ENCODE data around the gene TMCO4.
A peak's percentile ranks its signal among the peaks of the same experiment; 100 is the strongest.
"Not testable (repeated sequence)": the region's sequence is repeated elsewhere in the genome, so short reads cannot be mapped to it uniquely, and the experiment has no call there.

The TMCO4 gene

GRCh38 chr1:19799230-19800075 is at the start of gene TMCO4:
Gene TMCO4, minus strand, starts transcription at chr1:19799916. Its CDS starts 19,158 bp downstream, at chr1:19780758.
- peak; percentile 91 for DNase-seq

GRCh38 chr1:19849307-19849706 is 49.6 kb upstream of the TMCO4 start:
- not testable (repeated sequence) for DNase-seq

GRCh38 chr1:19847334-19847733 is 47.6 kb upstream of the TMCO4 start:
- not testable (repeated sequence) for DNase-seq

- no peak for DNase-seq
Measured at GRCh38 chr1:19846338-19846737, 46.6 kb upstream of the TMCO4 start.

- no peak for DNase-seq
Measured at GRCh38 chr1:19845555-19845954, 45.8 kb upstream of the TMCO4 start.

GRCh38 chr1:19844731-19845495 is 45.2 kb upstream of the TMCO4 start:
- no peak for DNase-seq

- DNase-seq = no peak
Measured at GRCh38 chr1:19840228-19840627, 40.5 kb upstream of the TMCO4 start.

GRCh38 chr1:19837866-19838265 is 38.1 kb upstream of the TMCO4 start:
- DNase-seq = no peak

- DNase-seq = no peak
Measured at GRCh38 chr1:19835578-19835977, 35.9 kb upstream of the TMCO4 start.

- DNase-seq = no peak
Measured at GRCh38 chr1:19831441-19831840, 31.7 kb upstream of the TMCO4 start.

- DNase-seq = no peak
Measured at GRCh38 chr1:19828546-19828945, 28.8 kb upstream of the TMCO4 start.

GRCh38 chr1:19825298-19825697 is 25.6 kb upstream of the TMCO4 start:
- DNase-seq = peak; percentile 66

- no peak for DNase-seq
Measured at GRCh38 chr1:19824541-19824940, 24.8 kb upstream of the TMCO4 start.

GRCh38 chr1:19824036-19824435 is 24.3 kb upstream of the TMCO4 start:
- no peak for DNase-seq

- no peak for DNase-seq
Measured at GRCh38 chr1:19819701-19820100, 20.0 kb upstream of the TMCO4 start.

- no peak for DNase-seq
Measured at GRCh38 chr1:19818324-19818723, 18.6 kb upstream of the TMCO4 start.

GRCh38 chr1:19817160-19817559 is 17.4 kb upstream of the TMCO4 start:
- no peak for DNase-seq

- not testable (repeated sequence) for DNase-seq
Measured at GRCh38 chr1:19816737-19817086, 17.0 kb upstream of the TMCO4 start.

GRCh38 chr1:19815801-19816736 is 16.4 kb upstream of the TMCO4 start:
- peak; percentile 100 for DNase-seq

GRCh38 chr1:19814681-19815503 is 15.2 kb upstream of the TMCO4 start, which contains the start of gene RNF186:
Gene RNF186, minus strand, starts transcription at chr1:19815283. Its CDS starts 182 bp downstream, at chr1:19815101.
- peak; percentile 99 for DNase-seq

- peak; percentile 96 for DNase-seq
Measured at GRCh38 chr1:19814244-19814661, 14.5 kb upstream of the TMCO4 start.

- no peak for DNase-seq
Measured at GRCh38 chr1:19813643-19813960, 13.9 kb upstream of the TMCO4 start.
